NCI-H446 (cell line): Measurements from ENCODE around the gene ZNF318.
A peak's percentile ranks its signal among the peaks of the same experiment; 100 is the strongest.
"Not testable (repeated sequence)": the region's sequence is repeated elsewhere in the genome, so short reads cannot be mapped to it uniquely, and the experiment has no call there.

Experiments
- DNase-seq, 2 experiments: peaks; one replicate each; lab custom pipeline; 2025; lab: John Stamatoyannopoulos, UW

ZNF318 gene, protein sequence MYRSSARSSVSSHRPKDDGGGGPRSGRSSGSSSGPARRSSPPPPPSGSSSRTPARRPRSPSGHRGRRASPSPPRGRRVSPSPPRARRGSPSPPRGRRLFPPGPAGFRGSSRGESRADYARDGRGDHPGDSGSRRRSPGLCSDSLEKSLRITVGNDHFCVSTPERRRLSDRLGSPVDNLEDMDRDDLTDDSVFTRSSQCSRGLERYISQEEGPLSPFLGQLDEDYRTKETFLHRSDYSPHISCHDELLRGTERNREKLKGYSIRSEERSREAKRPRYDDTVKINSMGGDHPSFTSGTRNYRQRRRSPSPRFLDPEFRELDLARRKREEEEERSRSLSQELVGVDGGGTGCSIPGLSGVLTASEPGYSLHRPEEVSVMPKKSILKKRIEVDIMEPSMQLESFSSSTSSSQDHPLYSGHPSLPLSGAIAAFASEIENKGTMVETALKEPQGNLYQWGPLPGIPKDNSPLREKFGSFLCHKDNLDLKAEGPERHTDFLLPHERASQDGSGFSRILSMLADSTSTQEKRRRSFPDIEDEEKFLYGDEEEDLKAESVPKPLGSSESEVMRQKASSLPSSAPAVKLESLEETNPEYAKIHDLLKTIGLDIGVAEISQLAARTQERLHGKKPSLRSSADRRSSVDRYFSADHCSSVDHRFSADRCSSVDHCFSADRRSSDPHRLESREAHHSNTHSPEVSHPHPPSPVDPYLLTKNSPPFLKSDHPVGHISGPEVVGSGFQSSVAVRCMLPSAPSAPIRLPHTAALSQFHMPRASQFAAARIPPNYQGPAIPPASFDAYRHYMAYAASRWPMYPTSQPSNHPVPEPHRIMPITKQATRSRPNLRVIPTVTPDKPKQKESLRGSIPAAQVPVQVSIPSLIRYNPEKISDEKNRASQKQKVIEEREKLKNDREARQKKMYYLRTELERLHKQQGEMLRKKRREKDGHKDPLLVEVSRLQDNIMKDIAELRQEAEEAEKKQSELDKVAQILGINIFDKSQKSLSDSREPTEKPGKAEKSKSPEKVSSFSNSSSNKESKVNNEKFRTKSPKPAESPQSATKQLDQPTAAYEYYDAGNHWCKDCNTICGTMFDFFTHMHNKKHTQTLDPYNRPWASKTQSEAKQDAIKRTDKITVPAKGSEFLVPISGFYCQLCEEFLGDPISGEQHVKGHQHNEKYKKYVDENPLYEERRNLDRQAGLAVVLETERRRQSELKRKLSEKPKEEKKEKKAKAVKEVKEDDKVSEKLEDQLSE (N-terminal part only)

DNA sequence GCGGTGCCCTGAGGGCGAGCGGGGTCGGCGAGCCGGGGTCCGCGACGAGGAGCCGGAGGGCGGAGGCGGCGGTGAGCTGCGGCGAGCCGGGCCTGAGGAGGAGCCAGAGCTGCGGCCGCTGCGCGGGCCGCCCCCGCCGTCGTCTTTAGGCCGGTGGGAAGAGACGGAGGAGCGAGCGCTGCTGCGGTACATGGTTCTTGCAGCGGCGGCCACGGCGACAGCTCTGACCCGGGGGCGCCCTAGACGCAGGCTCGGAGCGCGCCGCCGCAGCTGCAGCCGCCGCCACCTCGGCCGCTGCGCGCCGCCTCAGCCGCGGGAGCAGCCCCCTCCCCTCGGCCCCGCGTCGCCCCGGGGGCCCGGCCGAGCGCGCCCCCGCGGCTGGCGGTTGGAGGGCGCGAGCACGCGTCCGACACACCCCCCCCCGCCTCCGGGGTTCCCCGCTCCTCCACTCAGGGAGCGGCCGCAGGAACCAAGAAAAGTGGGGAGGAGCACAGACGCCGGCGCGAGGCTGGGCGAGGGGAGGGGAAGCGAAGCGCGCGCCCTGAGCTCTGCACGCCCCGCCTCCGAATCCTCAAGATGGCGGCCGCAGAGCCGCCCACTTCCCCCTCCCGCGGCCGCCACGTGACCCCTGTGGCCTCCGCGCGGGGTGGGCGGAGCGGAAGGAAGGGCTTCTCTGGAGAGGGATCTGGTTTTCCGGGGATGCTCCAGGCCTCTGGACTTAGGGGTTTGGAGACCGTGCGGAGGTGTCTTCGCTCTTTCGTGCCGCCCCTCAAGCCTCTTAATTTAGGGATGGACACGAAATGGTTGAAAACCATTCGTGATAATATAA, at the start of gene ZNF318:
ZNF318 (minus strand) TSS at position 474 of the 829 bp plus-strand sequence; CDS start at position 192, 282 bp downstream.
- peak; percentile 97 to 99 for DNase-seq

DNA sequence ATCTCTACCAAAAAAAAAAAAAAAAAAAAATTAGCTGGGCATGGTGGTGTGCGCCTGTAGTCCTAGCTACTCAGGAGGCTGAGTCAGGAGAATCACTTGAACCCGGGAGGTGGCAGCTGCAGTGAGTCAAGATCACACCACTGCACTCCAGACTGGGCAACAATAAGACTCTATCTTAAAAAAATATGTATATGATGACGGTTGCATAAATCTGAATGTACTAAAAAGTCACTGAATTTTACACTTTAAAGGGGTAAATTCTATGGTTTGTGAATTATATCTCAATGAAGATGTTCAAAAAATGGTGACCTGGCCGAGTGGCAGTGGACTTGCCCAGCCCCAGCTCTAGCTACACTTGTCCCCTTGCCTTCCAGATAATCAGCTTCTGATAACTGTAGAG, 47.5 kb upstream of the ZNF318 start:
- DNase-seq: no peak

DNA sequence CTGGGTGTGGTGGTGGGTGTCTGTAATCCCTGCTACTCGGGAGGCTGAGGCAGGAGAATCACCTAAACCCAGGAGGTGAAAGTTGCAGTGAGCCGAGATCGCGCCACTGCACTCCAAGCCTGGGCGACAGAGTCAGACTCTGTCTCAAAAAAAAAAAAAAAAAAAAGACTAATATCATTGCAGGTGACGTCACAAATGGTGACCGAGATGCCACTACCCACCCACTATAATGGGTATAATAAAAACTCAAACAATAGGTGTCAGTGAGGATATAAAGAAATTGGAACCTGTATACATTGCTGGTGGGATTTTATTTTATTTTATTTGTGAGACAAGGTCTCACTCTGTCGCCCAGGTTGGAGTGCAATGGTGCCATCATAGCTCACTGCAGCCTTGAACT, 45.8 kb upstream of the ZNF318 start:
- DNase-seq: not testable (repeated sequence)

DNA sequence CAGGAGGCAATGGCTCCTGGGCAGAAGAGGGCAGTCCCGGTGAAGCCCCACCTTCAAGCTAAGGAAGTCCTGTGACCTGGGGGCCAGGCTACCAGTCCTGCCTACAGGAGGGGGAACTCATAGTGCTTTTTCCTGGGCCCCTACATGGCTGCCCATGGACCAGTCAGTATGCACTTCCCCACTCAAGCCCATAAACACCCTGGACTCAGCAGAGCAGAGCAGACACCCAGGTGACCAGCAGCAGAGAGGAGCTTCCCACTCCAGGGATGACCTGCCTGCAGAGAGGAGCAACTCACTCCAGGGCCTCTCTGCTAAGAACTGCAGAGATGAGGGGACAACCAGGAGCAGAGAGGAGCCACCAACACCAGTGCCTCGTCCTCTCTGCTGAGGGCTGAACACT, 43.6 kb upstream of the ZNF318 start:
- DNase-seq: no peak

DNA sequence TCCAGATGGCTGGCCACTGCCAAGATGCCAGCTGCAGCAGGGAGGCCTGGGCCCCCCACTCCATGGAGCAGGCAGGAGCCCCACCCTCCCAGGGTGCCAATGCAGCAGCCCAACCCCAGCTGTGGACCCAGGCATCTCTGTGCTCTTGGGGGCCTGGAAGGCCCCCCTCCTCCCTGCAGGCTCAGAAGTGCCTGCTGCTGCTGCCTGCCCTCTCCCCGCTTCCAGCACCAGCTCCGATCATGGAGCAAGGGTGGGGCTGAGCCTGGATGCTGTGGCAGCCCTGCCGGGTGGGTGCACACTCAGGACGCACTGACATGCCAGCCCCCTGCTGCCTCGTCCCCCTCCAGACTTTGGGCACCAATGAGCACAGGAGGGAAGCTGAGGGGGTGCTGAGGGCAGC, 43.1 kb upstream of the ZNF318 start:
- no peak for DNase-seq

DNA sequence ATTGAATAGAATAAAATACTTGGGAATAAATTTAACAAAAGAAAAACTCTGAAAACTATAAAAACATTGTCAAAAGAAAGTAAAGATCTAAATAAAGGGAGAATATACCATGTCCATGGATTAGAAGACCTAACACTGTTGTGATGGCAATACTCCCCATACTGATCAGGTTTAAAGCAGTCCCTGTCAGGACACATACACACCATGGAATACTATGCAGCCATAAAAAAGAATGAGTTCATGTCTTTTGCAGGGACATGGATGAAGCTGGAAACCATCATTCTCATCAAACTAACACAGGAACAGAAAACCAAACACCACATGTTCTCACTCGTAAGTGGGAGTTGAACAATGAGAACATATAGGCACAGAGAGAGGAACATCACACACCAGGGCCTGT, 41.3 kb upstream of the ZNF318 start:
- DNase-seq: not testable (repeated sequence)

DNA sequence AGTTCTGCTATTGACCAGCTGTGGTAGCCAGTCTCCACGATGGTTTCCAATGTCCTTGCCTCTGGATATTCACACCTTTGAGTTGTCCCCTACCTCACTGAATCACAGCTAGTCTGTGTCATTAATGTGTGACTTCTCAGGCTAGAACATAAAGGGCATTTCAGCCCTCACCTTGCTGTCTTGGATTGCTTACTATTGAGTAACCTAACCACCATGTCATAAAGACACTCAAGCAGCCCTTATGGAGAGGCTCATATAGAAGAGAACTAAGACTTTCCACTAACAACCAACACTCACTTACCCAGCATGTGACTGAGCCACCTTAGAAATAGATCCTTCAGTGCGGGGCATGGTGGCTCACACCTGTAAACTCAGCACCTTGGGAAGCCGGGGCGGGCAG, 38.8 kb upstream of the ZNF318 start:
- no peak for DNase-seq

DNA sequence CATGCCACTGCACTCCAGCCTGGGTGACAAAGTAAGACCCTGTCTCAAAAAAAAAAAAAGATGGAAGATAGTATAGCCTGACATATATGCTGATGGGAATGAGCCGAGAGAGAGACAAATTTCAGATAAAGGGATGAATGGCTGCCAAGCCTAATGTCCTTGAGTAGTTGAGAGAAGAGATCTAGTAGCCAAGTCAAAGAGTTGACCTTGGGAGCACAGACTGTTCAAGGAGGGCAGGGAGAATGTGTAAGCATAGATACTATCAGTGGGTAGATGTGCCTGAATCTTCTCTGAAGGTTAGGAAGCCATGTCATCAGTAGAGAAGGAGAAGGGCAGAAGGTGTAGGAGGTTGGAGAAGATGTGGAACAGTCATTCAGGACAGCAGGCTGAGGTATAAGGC, 37.8 kb upstream of the ZNF318 start:
- no peak for DNase-seq

DNA sequence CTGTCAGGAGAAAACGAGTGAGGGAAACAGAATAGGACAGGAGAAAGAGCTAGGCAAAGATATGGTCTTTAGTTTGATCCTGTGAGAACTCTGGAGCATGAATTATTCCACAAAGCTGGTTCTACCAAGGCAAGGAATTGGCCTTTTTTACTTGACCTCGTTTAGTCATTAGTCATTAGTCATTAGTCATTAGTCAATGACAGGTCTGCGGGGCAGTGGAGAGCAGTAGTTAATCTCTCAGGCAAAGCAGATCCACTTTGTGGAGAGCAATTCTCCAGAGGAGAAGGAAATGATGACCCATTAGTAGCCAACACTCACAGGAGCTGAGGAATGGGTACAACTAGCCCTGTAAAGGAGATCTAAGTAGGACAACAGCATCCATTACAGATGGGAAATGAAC, 35.9 kb upstream of the ZNF318 start:
- no peak for DNase-seq

DNA sequence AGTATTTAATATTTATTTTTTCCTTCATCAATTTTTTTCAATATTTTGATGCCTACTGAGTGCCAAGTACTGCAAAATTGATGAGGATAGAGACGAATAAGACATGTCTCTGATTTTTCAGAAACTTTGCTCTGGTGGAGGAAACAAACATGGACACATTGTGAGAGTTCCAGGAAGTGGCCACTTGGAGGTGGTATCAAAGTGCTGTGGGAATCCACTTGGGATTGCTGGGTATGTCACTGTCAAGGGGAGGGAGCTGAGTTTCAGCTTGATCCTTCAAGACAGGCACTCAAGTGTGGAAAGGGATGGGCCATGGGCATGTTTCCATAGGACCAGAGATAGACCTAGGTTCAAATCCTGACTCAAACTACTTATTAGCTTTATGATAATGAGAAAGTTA, 33.4 kb upstream of the ZNF318 start:
- DNase-seq: no peak

DNA sequence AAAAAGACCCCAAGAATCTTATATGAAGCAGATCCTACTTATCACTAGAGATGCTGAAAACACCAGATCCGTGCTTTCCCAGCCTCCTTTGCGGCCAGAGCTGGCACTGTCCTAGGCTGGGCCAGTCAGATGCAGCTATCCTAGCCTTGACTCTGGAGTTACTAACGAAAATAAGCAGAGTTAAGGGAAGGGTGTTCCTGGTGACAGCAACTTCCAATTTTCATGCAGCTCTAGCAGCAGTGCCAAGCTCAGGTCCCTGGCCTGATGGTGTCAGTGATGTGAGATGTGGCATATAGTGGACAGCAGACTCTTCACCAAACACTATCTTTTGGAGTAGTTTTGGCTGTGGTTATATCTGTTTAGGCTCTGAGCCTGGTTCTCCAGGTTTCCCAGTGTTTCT, 32.3 kb upstream of the ZNF318 start:
- DNase-seq: no peak

DNA sequence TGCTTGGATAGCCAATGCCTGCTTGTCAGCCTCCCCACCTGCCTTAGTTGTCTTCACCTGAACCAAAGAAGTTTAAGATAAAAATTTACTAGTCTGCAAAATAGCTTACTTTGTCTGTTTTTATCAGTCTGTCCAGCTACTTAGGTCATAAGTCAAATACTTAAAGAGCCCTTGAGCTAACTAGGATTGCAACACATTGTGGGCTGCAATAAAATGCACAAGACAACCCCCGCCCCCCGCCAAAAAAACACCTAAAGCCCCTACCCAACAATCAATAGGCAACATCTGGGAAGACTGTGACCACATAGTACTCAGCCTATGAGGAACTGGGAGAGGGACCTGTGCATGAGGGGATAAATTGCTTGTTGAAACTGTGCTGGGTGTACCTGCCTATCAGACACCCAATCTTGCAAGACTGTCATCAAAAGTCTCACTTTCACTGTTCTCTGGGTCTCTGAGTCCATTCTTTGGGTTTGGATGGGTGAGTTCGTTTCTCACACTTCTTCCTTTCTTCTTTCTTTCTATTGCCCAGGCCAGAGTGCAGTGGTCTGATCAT, 30.6 kb upstream of the ZNF318 start:
- DNase-seq: no peak

DNA sequence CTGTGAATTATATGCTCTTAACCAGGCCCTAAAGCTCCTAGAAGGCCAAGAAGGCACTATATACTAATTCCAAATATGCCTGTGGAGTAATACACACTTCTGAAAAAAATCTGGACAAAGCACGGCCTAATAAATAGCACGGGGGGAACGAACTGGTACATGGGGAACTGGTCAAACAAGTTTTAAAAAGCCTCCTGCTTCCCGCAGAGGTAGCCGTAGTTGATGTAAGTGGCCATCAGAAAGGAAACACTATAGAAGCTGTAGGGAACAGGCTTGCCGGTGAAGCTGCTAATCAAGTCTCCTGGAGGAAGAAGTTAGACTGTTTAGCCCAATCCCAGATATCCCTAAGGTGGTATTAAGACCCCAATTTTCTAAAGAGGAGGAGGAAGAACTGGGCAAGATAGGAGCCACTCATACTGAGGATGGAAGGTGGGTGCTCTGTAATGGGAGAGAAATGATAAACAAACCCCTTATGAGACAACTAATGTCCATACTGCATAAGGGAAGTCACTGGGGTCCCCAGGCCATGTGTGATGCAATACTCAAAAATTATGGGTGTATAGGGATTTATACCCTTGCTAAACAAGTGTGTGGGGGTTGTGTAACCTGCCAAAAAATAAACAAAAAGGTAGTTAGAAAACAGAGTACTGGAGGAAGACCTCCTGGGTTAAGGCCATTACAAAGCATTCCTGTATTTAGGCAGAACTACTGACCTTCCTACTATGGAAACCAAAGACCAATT, 27.1 kb upstream of the ZNF318 start:
- DNase-seq: no peak

DNA sequence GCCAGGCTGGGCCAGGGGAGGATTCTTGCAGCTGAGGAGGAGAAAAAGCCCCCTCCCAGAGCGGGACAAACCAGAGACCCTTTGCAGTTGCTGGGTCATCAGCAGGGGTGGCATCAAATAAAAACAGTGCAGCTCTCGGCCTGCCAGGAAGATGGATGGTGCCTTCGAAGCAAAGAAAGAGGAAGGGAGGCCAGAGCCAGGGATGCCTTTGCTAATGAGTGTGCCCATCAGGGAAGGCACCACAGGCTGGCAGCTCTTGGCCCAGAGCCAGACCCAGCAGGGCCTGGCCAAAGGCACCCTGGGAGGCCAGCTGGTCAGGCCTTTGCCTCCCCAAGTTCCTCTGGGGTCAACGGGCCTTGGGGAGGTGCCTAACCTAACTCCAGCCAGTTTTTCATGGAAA, 26.3 kb upstream of the ZNF318 start:
- no peak for DNase-seq

DNA sequence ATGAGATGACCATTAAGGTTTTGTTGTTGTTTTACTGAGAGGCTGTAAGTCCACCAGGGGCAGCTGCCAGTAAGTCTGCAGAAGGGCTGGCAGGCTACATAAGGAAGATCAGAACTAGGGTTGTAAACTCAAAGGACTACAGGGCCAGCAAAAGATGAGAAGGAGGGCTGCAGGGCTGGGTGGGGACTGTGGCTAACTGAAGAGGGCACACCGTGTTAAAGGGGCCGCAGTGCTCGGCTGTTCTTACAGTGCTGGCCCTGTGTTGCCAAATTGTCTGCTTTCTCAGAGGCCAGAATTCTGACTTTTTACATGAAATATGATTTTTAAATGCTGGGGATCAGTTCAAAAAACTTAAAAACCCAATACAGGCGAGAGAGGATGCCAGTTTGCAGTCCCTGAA, 25.5 kb upstream of the ZNF318 start:
- no peak for DNase-seq

DNA sequence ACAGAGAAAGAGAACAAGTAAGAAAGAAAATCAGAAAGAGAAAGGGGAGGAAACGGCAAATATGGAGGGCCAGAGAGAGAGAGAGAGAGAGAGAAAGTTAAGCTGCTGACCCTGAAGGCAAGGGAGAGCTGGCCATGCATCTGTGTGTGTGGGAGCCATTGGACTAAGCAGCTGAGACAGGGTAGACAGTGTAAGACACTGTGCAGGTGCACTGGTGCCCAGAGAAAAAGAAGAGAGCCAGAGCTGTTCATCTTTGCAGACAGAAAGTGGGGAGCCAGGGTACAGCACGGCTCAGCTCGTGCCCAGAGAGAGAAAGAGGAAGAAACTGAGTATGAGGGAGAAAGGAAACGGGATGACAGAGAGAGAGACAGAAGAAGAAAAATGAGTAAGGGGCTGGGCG, 24.2 kb upstream of the ZNF318 start:
- DNase-seq: no peak

DNA sequence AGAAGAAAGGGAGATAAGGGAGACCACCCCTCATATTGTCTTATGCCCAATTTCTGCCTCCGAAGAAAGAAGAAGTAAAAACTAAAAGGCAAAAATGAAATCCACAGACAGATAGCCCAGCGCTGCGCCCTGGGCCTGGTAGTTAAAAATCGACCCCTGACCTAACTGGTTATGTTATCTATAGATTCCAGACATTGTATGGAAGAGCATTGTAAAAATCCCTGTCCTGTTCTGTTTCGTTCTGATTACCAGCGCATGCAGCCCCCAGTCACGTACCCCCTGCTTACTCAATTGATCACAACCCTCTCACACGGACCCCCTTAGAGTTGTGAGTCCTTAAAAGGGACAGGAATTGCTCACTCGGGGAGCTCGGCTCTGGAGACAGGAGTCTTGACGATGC, 23.7 kb upstream of the ZNF318 start:
- DNase-seq: not testable (repeated sequence)

DNA sequence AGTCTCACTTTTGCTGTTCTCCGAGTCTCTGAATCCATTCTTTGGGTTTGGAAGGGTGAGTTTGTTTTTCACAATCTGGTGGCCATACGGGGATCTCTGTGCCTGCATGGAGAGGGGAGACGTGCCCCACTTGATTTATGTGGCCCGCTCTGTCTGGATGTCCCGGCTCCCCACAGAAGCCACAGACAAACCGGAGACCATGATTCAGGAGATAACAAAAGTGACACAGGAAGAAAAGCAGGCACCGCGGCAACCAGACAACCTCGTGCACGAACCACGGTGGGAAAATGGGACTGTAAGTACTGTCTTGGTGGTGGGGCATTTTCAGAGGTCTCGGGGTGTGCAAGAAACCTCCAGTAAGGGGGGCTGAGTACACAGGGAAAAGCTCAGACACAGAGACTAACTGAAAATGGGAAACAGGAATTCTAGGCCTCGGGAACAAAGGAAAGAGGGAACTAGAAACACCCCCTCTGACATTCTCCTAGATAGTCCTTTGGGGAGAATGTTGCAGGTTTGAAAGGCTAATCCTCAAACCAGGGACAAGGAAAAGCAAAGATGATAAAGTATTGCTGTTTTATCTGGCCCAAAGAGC, 22.1 kb upstream of the ZNF318 start:
- DNase-seq: no peak

DNA sequence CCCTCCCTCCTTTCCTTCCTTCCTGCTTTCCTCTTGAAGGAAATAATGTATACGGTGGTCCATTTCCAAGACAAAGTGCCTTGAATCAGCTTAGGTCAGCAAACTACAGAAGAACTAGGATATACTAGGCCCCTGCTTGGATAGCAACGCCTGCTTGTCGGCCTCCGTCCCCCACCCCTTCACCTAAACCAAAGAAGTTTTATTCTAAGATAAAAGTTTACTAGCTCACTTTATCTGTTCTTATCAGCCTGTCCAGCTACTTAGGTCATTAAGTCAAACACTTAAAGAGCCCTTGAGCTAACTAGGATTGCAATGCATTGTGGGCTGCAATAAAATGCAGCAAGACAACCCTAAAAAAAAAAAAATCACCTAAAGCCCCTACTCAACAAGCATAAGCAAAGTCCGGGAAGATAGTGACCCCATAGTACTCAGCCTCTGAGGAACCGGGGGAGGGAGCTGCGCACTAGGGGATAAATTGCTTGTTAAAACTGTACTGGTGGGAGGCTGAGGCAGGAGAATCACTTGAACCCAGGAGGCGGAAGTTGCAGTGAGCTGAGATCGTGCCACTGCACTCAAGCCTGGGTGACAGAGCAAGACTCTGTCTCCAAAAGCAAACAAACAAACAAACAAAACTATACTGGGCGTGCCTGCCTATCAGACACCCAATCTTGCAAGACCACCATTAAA, 21.4 kb upstream of the ZNF318 start:
- DNase-seq: not testable (repeated sequence)
